G401.6 (cell line): ENCODE results near the gene PTGDR.

ENCODE experiments used
- FAIRE-seq: peaks from 2 replicates; lab custom pipeline; 2012; peaks lifted over from hg19 to GRCh38; lab: Jason Lieb, UNC

The PTGDR gene

DNA sequence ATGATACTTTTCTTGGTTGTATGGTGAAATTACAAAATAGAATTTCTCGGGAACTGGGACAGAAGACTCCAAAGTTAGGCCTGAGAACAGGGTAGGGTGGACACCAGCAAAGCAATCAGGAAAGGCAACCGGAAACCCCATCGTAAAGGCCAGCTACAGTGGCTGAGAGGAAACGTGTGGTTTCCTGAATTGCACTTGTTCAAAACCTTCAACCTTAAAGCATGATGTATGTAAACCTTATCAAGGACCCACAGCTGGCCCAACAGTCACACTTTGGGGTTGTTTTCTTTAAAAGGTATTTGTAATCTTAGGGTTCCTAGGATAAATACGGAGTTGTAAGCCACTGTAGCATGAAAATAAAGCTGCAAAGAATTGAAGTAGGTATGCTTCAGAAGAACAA, 2.2 kb upstream of the PTGDR start:
- no peak for FAIRE-seq

DNA sequence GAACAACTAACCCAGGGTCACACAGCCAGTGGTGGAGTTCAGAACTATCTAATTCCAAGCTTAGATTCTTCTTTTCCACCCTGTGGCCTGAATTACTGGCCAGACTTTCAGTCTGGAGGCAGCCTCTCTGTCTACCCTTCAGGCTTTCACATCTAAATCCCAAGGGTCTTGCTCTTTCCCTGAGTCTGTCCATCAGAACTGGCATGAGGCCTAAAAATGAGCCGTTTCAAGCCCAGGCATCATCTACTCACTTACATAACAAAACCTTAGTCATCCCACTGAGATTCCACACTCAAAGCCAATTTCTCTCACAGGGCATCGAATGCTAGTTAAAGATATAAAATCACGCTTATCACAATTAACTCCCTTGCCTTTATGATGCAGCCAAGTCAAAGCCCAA, 1.3 kb upstream of the PTGDR start:
- FAIRE-seq: no peak

DNA sequence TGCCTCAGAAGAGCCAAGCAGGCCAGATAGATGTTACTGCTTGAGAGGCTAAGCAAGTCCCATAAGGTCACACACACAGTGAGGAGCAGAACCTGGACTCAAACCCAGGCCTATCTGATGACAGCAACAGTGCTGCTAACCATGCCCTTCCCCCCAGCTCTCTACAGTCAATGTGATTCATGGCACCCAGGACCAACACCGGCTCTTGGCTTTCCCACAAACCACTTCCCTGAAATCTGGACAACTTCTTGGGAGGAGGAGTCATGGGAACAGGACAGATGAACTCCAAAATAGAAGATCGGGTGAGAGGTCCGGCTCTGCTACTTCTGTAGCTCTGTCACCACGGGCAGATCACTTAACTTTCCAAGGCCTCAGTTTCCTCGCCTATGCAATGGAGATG, 716 bp upstream of the PTGDR start:
- no peak for FAIRE-seq

- FAIRE-seq: no peak
These were observed 972 bp downstream of the PTGDR start for GRCh38 chr14:52268279-52269061.

DNA sequence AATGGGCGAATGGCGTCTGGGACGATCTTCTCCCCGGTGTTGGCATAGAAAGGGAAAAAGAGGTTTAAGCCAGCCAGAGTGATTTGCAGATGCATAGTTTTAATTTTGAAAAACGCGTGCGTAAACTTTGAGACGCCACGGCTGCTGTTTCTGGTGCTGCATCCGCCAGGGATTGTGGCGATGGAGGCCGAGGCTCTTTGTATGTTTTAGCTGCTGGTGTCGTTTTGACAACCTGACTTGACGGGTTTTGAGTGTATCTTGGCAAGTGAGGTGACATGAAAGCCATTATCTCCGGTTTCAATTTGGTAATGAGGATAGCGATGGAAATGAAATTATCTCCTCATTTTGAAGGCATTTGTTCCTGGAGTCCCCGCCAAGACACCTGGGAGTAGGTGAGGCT, 1.6 kb downstream of the PTGDR start:
- FAIRE-seq: no peak

GRCh38 chr14:52269982-52270381, 2.5 kb downstream of the PTGDR start:
- no peak for FAIRE-seq

- no peak for FAIRE-seq
These were observed 4.0 kb downstream of the PTGDR start for GRCh38 chr14:52271538-52271937.

GRCh38 chr14:52272375-52272774, 4.9 kb downstream of the PTGDR start:
- FAIRE-seq: no peak

GRCh38 chr14:52275372-52275771, 7.9 kb downstream of the PTGDR start:
- FAIRE-seq: no peak

GRCh38 chr14:52277552-52277951, 10.1 kb downstream of the PTGDR start:
- FAIRE-seq: no peak

GRCh38 chr14:52279408-52279807, 11.9 kb downstream of the PTGDR start:
- no peak for FAIRE-seq

GRCh38 chr14:52283099-52283498, 15.6 kb downstream of the PTGDR start:
- no peak for FAIRE-seq

GRCh38 chr14:52286661-52287649, 19.5 kb downstream of the PTGDR start:
- no peak for FAIRE-seq

DNA sequence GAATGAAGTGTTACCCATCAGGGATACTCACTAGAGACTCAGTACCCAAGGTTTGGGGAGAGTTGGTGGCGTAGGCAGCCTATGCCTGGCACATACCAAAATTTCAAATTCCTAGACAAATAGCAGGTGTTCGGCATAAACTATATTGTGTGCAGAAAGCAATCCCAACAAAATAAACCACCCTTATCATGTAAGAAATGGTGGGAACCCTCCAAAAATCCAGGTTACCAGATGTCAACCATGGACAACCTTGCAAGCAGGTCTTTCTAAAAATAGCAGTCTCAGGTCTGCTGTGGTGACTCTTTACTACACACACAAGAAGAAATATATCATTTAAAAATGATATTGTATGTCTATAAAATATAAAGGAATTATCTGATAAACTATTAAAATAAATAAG, 28.9 kb downstream of the PTGDR start:
- FAIRE-seq: no peak

- FAIRE-seq: no peak
These were observed 31.3 kb downstream of the PTGDR start for GRCh38 chr14:52298795-52299194.

DNA sequence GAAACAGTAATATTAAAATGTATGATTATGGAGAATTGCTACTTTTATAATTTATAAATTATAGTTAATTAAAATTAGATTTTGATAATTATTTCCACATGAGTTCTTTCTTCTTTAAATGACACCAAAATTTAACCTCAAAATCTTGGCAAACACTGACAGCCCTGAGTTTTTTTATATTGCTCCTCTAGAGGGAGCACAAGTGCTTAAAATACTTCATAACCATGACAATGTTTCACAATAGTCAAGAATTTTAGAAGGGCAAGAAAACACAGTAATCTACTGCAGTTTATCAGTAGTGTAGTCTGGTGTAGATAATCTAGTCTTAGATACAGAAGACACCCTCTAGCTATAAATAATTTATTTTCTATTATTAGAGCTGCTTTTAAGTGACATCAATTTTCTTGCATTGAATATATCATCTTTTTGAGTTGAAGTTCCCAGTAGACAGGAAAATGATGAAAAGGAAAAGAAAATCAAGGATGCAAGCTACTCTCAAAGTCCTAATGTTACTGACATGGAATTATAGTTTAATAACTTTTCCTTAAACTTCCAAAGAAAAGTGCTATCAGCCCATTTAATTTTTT, 32.3 kb downstream of the PTGDR start:
- FAIRE-seq: peak; percentile 98

GRCh38 chr14:52303236-52303635, 35.7 kb downstream of the PTGDR start:
- FAIRE-seq: no peak

DNA sequence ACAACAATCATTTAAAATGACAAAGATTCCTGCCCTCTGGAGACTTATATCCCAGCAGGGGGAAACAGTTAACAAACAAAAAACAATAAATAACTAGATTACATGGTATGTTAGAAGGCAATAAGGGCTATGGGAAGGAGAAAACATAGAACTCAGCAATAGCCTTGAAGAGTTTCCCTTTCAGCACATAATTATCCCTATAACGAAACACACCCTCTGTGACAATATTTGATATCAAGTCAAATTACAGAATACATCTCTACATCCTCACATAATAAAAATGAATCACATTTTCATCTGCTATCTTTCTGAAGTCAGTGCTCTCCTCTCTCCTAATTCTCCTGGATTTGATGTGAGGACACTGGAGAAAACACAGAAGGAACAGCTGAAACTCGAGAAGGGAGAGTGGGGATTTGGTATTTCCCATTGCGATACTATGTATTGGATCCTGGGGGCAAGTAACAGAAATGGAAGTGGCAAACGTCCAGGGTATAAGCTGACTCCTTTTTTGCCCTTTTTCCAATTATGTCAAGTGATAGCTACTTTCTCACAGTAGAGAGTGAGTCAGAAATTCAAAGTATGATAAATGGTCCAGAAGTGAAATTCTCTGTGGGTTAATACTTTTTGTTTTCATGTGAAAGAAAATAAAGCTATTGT, 36.9 kb downstream of the PTGDR start:
- no peak for FAIRE-seq

- FAIRE-seq: no peak
These were observed 37.5 kb downstream of the PTGDR start for GRCh38 chr14:52305014-52305413.

DNA sequence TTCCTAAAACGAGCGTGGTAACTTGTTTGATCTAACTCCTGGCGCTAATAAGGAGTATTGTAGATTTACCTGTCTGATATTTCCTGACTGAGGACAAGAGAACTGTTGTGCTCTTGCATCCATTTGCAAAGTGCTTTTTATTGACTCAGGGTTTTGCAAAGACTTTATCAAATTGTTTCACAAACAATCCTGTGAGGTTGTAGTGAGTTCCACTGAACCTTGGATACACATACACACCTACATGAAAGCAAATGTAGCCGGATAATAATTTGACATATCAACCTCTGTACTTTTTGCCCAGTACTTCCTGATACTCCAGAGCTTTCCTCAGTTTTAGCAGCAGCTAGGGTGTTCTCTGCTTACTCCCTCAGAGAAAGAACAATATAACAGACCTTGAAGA, 39.9 kb downstream of the PTGDR start:
- FAIRE-seq: no peak

DNA sequence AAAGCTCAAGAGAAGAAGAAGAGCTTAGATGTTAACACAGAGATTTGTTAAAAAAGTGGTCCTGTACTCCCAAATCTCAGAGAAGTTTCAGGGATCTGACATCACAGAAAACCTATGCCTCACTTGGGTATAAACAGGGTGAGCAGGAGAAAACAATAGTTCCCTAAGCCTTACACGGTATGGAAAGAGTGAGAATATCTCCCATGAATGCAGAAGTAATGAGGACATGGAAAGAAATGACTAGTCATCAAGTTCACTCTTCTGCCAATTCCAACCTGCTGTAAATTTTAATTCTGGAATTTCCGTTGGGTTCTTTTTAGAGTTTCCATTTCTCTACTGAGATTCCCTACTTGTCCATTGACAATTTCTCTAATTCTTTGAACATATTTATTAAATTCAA, 40.4 kb downstream of the PTGDR start:
- FAIRE-seq: no peak

DNA sequence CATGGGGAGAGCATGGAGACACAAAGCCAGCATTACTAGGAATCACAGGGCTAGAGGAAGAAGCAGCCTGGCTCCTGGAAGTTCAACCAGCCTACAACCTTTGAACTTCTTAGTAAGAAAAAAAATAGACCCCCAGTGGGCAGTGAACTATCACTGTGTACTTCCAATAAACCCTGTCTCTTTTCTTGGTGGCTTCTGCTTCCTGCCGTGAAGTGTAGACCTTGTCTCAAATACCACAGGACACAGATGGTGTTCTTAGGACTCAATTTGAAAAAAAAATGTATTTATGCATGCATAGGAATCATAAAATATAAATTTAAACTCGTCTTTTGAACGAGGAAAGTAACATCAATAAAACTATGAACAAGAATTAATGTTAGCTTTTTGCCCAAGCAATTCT, 43.0 kb downstream of the PTGDR start:
- FAIRE-seq: no peak
